ENCODE measurements around the gene GJC3. TPM values are rescaled to one million over a fixed set of nuclear protein-coding genes. Genes with fewer than 3 reads are reported as not detected.

Gene GJC3
- total RNA-seq, 1 experiment from 2014 or later, result not detected

- H3K27ac ChIP-seq (ENCODE audit: low read depth, low read length, poor library complexity, severe bottlenecking), result no peak overlapping the region
- no peak for DNase-seq (ENCODE audit: low spot score)
- H3K4me1 ChIP-seq (ENCODE audit: insufficient read depth, low read length, poor library complexity, severe bottlenecking), result peaks cover 5% of the 10 kb centered on the region
- BruUV-seq (replicated peaks), result no TSS peak
- H3K27me3 ChIP-seq (replicated peaks; ENCODE audit: insufficient read depth, low read depth, low read length, poor library complexity), result peaks cover 61% of the 10 kb centered on the region
- CTCF ChIA-PET, result no interaction called here
- intact Hi-C loops (cut with micrococcal nuclease; ENCODE audit: unreplicated experiment), result no loop called here
- TF ChIP-seq CTCF (conservative IDR thresholded peaks at IDR 0.05; ENCODE audit: low read depth, low read length) (no peak), EZH2 (IDR thresholded peaks at IDR 0.05; ENCODE audit: borderline replicate concordance, low read depth, low read length, poor library complexity, severe bottlenecking) (no peak)
- no peaks in the 10 kb centered on the region for H3K9me3 ChIP-seq (ENCODE audit: low read depth, low read length, poor library complexity, severe bottlenecking)
- POLR2A ChIA-PET (ENCODE audit: low non-redundant PET), result no interaction called here
- no peaks in the 10 kb centered on the region for H3K36me3 ChIP-seq (ENCODE audit: insufficient read depth, low read length, poor library complexity, severe bottlenecking)
- H3K4me3 ChIP-seq (ENCODE audit: low read depth, low read length, poor library complexity, severe bottlenecking), result no peak overlapping the region
Observed at GRCh38 chr7:99928188-99928587, 1.2 kb downstream of the GJC3 start.

GRCh38 chr7:99927536-99927935 is 1.9 kb downstream of the GJC3 start:
- Histone ChIP-seq H3K27me3 (replicated peaks; ENCODE audit: insufficient read depth, low read depth, low read length, poor library complexity) (peaks cover 56% of the 10 kb centered on the region), H3K27ac (ENCODE audit: low read depth, low read length, poor library complexity, severe bottlenecking) (no peak overlapping the region), H3K4me1 (ENCODE audit: insufficient read depth, low read length, poor library complexity, severe bottlenecking) (peaks cover 5% of the 10 kb centered on the region), H3K36me3 (ENCODE audit: insufficient read depth, low read length, poor library complexity, severe bottlenecking) (no peaks in the 10 kb centered on the region), H3K9me3 (ENCODE audit: low read depth, low read length, poor library complexity, severe bottlenecking) (no peaks in the 10 kb centered on the region), H3K4me3 (ENCODE audit: low read depth, low read length, poor library complexity, severe bottlenecking) (no peak overlapping the region)
- no peak for DNase-seq (ENCODE audit: low spot score)
- no peak for TF ChIP-seq CTCF (conservative IDR thresholded peaks at IDR 0.05; ENCODE audit: low read depth, low read length)
- CTCF ChIA-PET, result no interaction called here
- intact Hi-C loops (cut with micrococcal nuclease; ENCODE audit: unreplicated experiment), result no loop called here
- BruUV-seq (replicated peaks), result no TSS peak
- POLR2A ChIA-PET (ENCODE audit: low non-redundant PET), result no interaction called here

GRCh38 chr7:99926321-99926720 is 3.1 kb downstream of the GJC3 start:
- BruUV-seq (replicated peaks), result no TSS peak
- H3K4me3 ChIP-seq (ENCODE audit: low read depth, low read length, poor library complexity, severe bottlenecking), result no peak overlapping the region
- H3K36me3 ChIP-seq (ENCODE audit: insufficient read depth, low read length, poor library complexity, severe bottlenecking), result no peaks in the 10 kb centered on the region
- H3K27ac ChIP-seq (ENCODE audit: low read depth, low read length, poor library complexity, severe bottlenecking), result no peak overlapping the region
- H3K27me3 ChIP-seq (replicated peaks; ENCODE audit: insufficient read depth, low read depth, low read length, poor library complexity), result peaks cover 46% of the 10 kb centered on the region
- CTCF ChIA-PET, result no interaction called here
- H3K9me3 ChIP-seq (ENCODE audit: low read depth, low read length, poor library complexity, severe bottlenecking), result no peaks in the 10 kb centered on the region
- POLR2A ChIA-PET (ENCODE audit: low non-redundant PET), result no interaction called here
- H3K4me1 ChIP-seq (ENCODE audit: insufficient read depth, low read length, poor library complexity, severe bottlenecking), result peaks cover 5% of the 10 kb centered on the region
- TF ChIP-seq CTCF (conservative IDR thresholded peaks at IDR 0.05; ENCODE audit: low read depth, low read length) (no peak), EZH2 (IDR thresholded peaks at IDR 0.05; ENCODE audit: borderline replicate concordance, low read depth, low read length, poor library complexity, severe bottlenecking) (no peak)
- intact Hi-C loops (cut with micrococcal nuclease; ENCODE audit: unreplicated experiment), result no loop called here
- DNase-seq (ENCODE audit: low spot score), result no peak
